Measurements from ENCODE around the gene BAG3. TPM values are rescaled to one million over a fixed set of nuclear protein-coding genes. Genes with fewer than 3 reads are reported as not detected.

Gene BAG3
- total and polyA plus RNA-seq, 4 donors: 16.8 to 44.8 (median 35.1) TPM

GRCh38 chr10:119644994-119645393 is 6.2 kb upstream of the BAG3 start:
- no peaks in the 10 kb centered on the region for H3K36me3 ChIP-seq (ENCODE audit: control insufficient read depth in 4 of 4, insufficient read depth in 4 of 4, low read length in 4 of 4)
- no peak for DNase-seq
- no peak for ATAC-seq (ENCODE audit: insufficient read depth, low FRiP score)
- no peak overlapping the region for H3K4me3 ChIP-seq
- WGBS, 2 donors: 94 to 95% methylated on average over 3 of the region's 3 CpGs
- no peak overlapping the region for H3K27ac ChIP-seq (ENCODE audit: low read depth in 1 of 2, low read length in 1 of 2)
- no peak overlapping the region for H3K9ac ChIP-seq (ENCODE audit: insufficient read depth in 1 of 2, low read length in 2 of 2)
- H3K4me1 ChIP-seq (ENCODE audit: control insufficient read depth in 5 of 5, insufficient read depth in 5 of 5, low read length in 5 of 5): peaks cover 0 to 2% (median 0%) of the 10 kb centered on the region in 5 donors
- TF ChIP-seq CTCF (IDR thresholded peaks at IDR 0.05; ENCODE audit: control extremely low read depth, extremely low read depth): no peak
- H3K9me3 ChIP-seq (ENCODE audit: control insufficient read depth in 4 of 4, insufficient read depth in 3 of 4, low read length in 3 of 4): peaks cover 0 to 3% (median 0%) of the 10 kb centered on the region in 4 donors
- H3K27me3 ChIP-seq (ENCODE audit: control insufficient read depth in 3 of 3, insufficient read depth in 3 of 3, low read length in 2 of 3): no peaks in the 10 kb centered on the region

DNA sequence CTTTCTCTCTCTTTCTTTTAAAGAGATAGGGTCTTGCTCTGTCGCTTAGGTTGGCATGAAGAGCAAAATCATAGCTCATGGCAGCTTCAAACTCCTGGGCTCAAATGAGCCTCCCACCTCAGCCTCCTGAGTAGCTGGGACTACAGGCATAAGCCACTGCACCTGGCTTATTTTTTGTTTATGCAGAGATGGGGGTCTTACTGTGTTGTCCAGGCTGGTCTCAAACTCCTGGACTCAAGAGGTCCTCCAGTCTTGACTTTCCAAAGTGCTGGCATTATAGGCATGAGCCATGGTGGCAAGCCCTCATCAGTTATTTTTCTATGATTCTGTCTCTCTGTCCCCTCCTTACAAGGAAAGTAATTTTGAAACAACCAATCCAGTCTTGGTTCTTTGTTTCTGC is 1.1 kb upstream of the BAG3 start:
- no peak overlapping the region for H3K9ac ChIP-seq (ENCODE audit: insufficient read depth in 1 of 2, low read length in 2 of 2)
- no peak overlapping the region for H3K4me3 ChIP-seq
- no peak for TF ChIP-seq CTCF (IDR thresholded peaks at IDR 0.05; ENCODE audit: control extremely low read depth, extremely low read depth)
- WGBS, 2 donors: 98 to 100% methylated on average over 1 of the region's 1 CpG
- H3K27me3 ChIP-seq (ENCODE audit: control insufficient read depth in 3 of 3, insufficient read depth in 3 of 3, low read length in 2 of 3): no peaks in the 10 kb centered on the region
- no peak for ATAC-seq (ENCODE audit: insufficient read depth, low FRiP score)
- H3K27ac ChIP-seq (ENCODE audit: low read depth in 1 of 2, low read length in 1 of 2): no peak overlapping the region
- no peaks in the 10 kb centered on the region for H3K36me3 ChIP-seq (ENCODE audit: control insufficient read depth in 4 of 4, insufficient read depth in 4 of 4, low read length in 4 of 4)
- H3K9me3 ChIP-seq (ENCODE audit: control insufficient read depth in 4 of 4, insufficient read depth in 3 of 4, low read length in 3 of 4): no peaks in the 10 kb centered on the region
- peaks cover 0 to 14% (median 9%) of the 10 kb centered on the region in 5 donors for H3K4me1 ChIP-seq (ENCODE audit: control insufficient read depth in 5 of 5, insufficient read depth in 5 of 5, low read length in 5 of 5)
- DNase-seq: no peak

DNA sequence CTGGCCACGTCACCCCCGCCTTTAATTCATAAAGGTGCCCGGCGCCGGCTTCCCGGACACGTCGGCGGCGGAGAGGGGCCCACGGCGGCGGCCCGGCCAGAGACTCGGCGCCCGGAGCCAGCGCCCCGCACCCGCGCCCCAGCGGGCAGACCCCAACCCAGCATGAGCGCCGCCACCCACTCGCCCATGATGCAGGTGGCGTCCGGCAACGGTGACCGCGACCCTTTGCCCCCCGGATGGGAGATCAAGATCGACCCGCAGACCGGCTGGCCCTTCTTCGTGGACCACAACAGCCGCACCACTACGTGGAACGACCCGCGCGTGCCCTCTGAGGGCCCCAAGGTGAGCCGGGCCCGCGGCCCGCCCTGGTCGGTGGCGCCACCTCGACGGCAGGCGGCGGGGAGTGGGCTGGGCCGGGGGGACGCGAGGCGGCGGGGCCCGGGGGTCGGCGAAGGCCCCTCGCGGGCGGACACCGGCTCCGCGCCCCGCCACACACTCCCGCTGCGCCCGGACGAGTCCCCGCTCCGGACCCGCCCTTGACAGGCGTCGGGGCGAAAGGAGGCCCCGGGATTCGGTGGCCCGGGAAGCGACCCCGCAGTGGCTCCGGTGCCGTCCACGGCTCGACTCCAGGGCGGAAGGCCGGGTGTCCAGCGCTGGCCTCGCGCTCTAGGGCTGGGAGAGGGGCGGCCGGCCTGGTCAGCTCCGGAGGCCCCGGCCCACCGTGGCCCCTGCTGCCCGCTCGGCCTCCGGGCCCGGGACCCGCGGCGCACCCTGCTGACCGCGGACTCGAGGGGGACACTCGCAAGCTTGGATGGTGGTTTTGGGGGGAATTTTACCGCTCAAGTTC is 557 bp downstream of the BAG3 start:
- peaks cover 0 to 18% (median 16%) of the 10 kb centered on the region in 5 donors for H3K4me1 ChIP-seq (ENCODE audit: control insufficient read depth in 5 of 5, insufficient read depth in 5 of 5, low read length in 5 of 5)
- DNase-seq: peak in 1 of 3 donors; percentile 47
- peak; percentile 3 for ATAC-seq (ENCODE audit: insufficient read depth, low FRiP score)
- peak overlapping the region; percentile 96 to 100 for H3K27ac ChIP-seq (ENCODE audit: low read depth in 1 of 2, low read length in 1 of 2)
- H3K9ac ChIP-seq (ENCODE audit: insufficient read depth in 1 of 2, low read length in 2 of 2): peak overlapping the region; percentile 67 to 88
- WGBS, 2 donors: 1 to 2% methylated on average over 77 to 107 of the region's 107 CpGs
- H3K4me3 ChIP-seq: peak overlapping the region; percentile 98
- H3K27me3 ChIP-seq (ENCODE audit: control insufficient read depth in 3 of 3, insufficient read depth in 3 of 3, low read length in 2 of 3): no peaks in the 10 kb centered on the region
- no peak for TF ChIP-seq CTCF (IDR thresholded peaks at IDR 0.05; ENCODE audit: control extremely low read depth, extremely low read depth)
- no peaks in the 10 kb centered on the region for H3K9me3 ChIP-seq (ENCODE audit: control insufficient read depth in 4 of 4, insufficient read depth in 3 of 4, low read length in 3 of 4)
- peaks cover 0 to 2% (median 0%) of the 10 kb centered on the region in 4 donors for H3K36me3 ChIP-seq (ENCODE audit: control insufficient read depth in 4 of 4, insufficient read depth in 4 of 4, low read length in 4 of 4)
